Inflammatory macrophage treated with lipopolysaccharide for 1 hour (primary cell): Measurements from ENCODE around the gene C16orf74.

ENCODE experiments used
- DNase-seq, 2 donors: peaks; one replicate each; pipeline ENCODE4 v3.0.0-alpha.2; 2020 to 2022

C16orf74 gene

GRCh38 chr16:85668676-85669424, 82.0 kb downstream of the C16orf74 start:
- DNase-seq: no peak

- no peak for DNase-seq
Observed at GRCh38 chr16:85667841-85668413, 83.0 kb downstream of the C16orf74 start.

DNA sequence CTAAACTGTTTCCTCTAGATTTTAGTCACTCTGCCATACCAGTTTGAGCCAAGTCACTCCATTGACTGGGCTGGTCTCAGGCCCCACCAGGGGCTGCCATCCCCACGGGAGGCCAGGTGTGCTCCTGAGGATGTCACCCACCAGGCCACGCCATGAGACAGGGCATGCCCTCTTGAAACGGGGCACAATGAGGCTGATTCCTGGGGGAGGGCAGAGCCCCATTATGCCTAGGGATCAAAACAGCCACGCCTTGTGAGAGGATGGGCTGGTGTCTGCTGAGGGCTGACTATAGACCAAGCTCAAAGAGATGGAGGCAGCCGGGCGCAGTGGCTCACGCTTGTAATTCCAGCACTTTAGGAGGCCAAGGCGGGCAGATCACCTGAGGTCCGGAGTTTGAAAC, 83.6 kb downstream of the C16orf74 start:
- DNase-seq: no peak

DNA sequence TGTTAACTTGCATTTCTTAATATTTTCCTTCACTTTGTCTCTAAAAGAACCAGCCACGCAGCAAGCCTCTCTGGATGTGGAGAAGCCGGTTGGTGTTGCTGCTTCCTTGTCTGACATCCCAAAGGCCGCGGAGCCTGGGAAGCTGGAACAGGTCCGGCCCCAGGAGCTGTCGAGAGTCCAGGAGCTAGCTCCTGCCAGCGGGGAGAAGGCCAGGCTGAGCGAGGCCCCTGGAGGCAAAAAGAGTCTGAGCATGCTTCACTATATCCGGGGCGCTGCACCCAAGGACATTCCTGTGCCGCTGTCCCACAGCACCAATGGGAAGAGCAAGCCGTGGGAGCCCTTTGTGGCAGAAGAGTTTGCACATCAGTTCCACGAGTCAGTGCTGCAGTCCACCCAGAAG, 85.0 kb downstream of the C16orf74 start:
- no peak for DNase-seq

DNA sequence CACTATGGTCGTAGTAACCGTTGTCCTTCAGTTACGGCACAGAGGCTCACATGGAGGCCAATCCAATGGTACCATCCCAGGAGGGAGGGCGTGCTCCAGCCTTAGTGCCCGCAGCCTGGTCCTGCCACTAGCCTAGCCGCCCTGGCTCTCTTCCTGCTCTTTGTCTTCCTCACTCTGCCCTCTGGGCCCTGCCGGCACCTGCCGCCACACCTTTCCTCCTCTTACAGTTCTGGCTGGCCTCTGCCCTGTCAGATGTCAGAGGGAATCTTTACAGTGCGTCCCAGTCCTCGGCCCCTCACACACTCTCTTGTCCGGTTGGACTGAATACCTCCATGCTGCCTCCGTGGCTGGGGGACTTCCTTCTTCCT, 85.5 kb downstream of the C16orf74 start:
- DNase-seq: no peak

- DNase-seq: no peak
Observed at GRCh38 chr16:85664580-85665372, 86.1 kb downstream of the C16orf74 start.

DNA sequence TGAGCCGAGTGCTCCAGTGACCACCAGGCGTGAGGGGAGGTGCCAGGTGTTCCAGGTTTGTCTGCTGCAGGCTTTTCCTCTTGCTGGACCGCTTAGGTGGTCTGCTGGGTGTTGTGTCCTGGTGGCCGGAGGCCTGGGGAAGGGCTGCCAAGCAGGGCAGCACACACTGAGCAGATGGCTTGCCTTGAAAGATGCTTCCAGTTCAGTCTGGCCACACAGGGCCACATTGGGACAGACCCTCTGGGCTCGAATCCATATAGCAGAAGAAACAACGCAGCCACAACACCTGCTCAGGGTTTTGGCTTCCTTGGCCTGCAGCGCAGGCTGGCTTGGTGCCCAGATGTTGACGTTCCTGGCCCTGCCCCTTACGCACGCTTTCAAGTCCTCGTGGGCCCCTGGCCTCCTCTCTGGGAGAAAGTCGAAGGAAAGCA, 87.0 kb downstream of the C16orf74 start:
- no peak for DNase-seq

DNA sequence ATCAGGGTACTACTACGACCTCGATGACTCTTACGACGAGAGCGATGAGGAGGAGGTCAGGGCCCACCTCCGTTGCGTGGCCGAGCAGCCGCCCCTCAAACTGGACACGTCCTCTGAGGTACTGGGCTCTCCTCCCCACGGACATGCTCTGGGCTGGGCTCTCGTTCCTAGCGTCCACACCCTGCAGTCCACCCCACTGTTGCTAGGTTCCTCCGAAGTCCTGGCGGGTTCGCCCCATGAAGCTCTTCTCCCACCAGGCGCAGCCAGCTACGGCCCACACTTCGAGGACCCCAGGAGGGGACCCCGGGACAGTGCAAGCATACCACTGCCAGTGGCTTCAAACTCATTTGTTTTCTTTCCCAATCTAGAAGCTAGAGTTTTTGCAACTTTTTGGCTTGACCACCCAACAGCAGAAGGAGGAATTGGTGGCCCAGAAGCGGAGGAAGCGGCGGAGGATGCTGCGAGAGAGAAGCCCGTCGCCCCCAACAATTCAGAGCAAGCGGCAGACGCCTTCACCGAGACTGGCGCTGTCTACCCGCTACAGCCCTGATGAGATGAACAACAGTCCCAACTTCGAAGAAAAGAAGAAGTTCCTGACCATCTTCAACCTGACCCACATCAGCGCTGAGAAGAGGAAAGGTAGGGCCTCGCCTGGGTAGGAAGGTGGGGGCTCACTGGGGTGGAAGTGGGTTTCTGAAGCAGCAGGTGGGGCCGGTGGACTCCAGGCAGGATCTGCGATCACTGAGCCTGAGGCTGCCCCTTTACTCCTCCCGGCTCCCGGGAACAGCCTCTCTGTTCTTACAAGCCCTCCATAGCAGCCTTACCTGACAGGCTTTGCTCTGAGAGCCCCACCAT, 87.7 kb downstream of the C16orf74 start:
- DNase-seq: no peak

DNA sequence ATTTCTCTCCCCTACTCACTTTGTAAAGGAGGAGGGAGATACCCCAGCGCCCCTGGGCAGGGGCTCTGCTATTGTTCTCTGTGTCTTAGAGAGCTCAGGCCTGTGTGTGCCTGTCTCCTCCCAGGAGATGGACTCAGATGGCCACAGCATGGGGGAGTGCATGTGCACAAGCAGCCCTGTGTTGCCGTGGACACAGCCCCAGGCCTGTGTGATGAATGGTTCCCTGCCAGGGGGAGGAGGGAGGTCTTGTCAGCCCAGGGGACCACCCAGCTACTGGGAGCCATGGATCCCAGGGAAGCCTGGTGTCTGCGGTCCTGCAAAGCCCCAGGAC, 88.4 kb downstream of the C16orf74 start:
- no peak for DNase-seq

DNA sequence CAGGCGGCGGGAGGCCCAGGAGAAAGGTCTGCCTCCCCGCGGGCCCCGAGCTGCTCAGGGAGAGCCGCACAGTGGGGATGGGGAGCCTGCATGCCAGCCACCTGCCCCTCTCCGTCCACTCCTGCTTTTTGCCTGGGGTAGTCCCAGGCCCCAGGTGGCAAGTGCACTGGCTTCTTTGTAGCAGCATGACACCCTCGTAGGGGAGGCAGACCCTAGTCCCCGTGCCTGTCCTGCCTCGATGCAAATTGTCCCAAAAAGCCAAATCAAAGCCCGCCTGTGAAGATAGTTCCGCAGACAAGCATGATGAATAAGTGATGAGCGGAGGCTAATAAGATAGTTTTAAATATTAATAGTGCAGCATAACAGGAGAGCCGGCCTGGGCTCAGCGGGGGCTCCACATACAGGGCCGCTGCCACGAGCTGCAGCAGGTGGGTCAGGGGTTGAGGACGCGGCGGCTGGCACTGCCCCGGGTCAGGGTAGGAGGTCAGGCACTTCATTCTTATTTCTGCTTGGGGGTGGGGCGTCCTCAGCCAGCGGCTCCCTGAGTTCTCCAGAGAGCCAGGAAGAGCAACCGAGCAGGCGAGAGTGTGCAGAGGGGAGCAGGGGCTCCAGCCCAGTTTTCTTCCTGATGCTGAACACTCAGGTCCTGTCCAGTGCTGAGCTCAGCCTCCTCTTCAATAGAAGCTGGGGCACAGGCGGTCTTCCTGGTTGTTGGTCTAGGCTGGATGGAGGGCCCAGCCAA, 89.0 kb downstream of the C16orf74 start:
- DNase-seq: no peak

GRCh38 chr16:85660843-85661739, 89.8 kb downstream of the C16orf74 start:
- no peak for DNase-seq

GRCh38 chr16:85659805-85660511, 90.9 kb downstream of the C16orf74 start:
- DNase-seq: peak; percentile 20 to 80

DNA sequence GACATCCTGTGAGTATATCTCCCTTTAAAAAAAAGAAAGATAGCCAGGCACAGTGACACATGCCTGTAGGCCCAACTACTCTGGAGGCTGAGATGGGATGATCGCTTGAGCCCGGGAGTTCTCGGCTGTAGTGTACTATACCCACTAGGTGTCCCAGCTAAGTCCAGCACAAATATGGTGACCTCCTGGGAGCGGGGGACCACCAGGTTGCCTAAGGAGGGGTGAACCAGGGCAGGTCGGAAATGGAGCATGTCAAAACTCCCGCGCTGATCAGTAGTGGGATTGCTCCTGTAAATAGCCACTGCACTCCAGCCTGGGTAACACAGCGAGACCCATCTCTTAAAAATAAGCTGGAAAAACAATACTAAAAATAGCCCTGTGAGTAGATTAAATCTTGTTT, 91.6 kb downstream of the C16orf74 start:
- no peak for DNase-seq

- DNase-seq: no peak
Observed at GRCh38 chr16:85658504-85659326, 92.2 kb downstream of the C16orf74 start.

DNA sequence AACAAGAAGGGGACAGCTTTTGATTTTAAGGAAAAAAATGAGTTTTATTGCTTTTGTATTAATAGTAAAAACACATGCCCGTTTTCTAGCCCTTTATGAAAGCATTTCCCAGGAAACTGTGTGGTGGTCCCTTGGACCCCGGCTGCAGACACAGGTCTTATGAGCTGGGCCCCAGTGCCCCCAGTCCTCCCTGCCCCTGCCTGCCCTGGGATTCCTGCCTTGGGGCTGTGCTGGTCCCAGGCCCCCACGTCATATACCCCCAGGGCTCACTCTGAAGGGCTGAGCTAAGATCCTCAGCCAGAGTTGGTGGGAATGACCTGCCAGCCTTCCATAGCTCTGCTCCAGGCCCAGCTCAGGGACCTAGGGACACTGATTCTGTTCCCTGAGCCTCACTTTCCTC, 92.9 kb downstream of the C16orf74 start:
- DNase-seq: no peak
